ENCODE measurements around the gene GRM4. TPM values are rescaled to one million over a fixed set of nuclear protein-coding genes. Genes with fewer than 3 reads are reported as not detected.

GRM4 gene
- total and polyA plus RNA-seq, 10 of the 15 experiments (the other 5 are each of a cell fraction or from before 2014, with no cell fraction given): 0.01 to 0.31 (median 0.05) TPM; not detected in 2

DNA sequence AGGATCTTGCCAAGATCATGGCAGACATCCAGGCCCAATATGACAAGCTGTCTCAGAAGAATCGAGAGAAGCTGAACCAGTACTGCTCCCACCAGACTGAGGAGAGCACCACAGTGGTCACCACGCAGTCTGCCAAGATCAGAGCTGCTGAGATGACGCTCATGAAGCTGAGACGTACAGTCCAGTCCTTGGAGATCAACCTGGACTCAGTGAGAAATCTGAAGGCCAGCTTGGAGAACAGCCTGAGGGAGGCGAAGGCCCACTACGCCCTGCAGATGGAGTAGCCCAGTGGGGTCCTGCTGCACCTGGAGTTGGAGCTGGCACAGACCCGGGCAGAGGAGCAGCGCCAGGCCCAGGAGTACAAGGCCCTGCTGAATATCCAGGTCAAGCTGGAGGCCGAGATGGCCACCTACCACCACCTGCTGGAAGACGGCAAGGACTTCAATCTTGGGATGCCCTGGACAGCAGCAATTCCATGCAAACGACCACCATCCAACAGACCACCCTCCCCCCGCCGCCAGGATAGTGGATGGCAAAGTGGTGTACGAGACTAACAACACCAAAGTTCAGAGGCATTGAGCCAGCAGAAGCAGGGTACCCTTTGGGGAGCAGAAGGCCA lies 44.7 kb upstream of the GRM4 start:
- ChIA-PET SMC1A (ENCODE audit: uncharacterized antibody, unreplicated experiment) (interaction anchor here (0.7 to 0.9 kb wide), 2 partner anchors 18 to 22 kb away, joined by 3 to 4 read pairs; no protein-coding TSS in a partner anchor), RAD21 (ENCODE audit: unreplicated experiment) (interaction anchor here (0.9 to 1.5 kb wide), 2 partner anchors 27 to 224 kb away, joined by 3 read pairs; no protein-coding TSS in a partner anchor), POLR2A (no interaction called here), CTCF (interaction anchor here (0.7 to 2.8 kb wide), 3 partner anchors 27 to 456 kb away, joined by 3 to 14 read pairs (median 3); no protein-coding TSS in a partner anchor)
- Histone ChIP-seq H3K27me3 (replicated peaks in 1 of 2; ENCODE audit: control insufficient read depth in 2 of 2, insufficient read depth in 2 of 2, low read length in 1 of 2) (no peaks in the 10 kb centered on the region), H3K4me1 (ENCODE audit: control insufficient read depth, insufficient read depth, low read length) (no peaks in the 10 kb centered on the region), H3K9ac (ENCODE audit: control insufficient read depth, insufficient read depth, low read length) (no peak overlapping the region), H3K79me2 (ENCODE audit: control insufficient read depth, insufficient read depth, low read length) (no peaks in the 10 kb centered on the region), H2AFZ (ENCODE audit: control insufficient read depth, low read depth, low read length) (peak overlapping the region; percentile 15), H3K4me3 (no peak overlapping the region), H4K20me1 (ENCODE audit: control insufficient read depth, insufficient read depth) (no peaks in the 10 kb centered on the region), H3K4me2 (ENCODE audit: control insufficient read depth, insufficient read depth) (no peak overlapping the region), H3K36me3 (ENCODE audit: control insufficient read depth in 2 of 2, insufficient read depth in 2 of 2, low read length in 1 of 2) (no peaks in the 10 kb centered on the region), H3K27ac (ENCODE audit: control insufficient read depth, insufficient read depth) (no peak overlapping the region), H3K9me3 (replicated peaks; ENCODE audit: control insufficient read depth, insufficient read depth, low read length) (no peaks in the 10 kb centered on the region)
- 84% methylated on average over 14 of the region's 14 CpGs for WGBS (ENCODE audit: insufficient coverage, insufficient replicate concordance, low lambda C conversion rate, missing lambda C conversion rate)
- ATAC-seq (no peak), DNase-seq (ENCODE audit: low read depth, low spot score) (no peak), FAIRE-seq (no peak)
- intact Hi-C loops (cut with micrococcal nuclease; ENCODE audit: unreplicated experiment) (no loop called here), in situ Hi-C loops (cut with MboI) (no loop called here)
- no TSS peak for BruUV-seq (replicated peaks)
- TF ChIP-seq ETV6 (conservative IDR thresholded peaks at IDR 0.05 in 1 of 2, IDR thresholded peaks at IDR 0.05 in 1 of 2; ENCODE audit: borderline replicate concordance in 1 of 2, low read depth in 1 of 2): no peak
- no peak for TF ChIP-seq HDAC6 (IDR thresholded peaks at IDR 0.05; ENCODE audit: unreplicated experiment)
- TF ChIP-seq NR2F1 (conservative IDR thresholded peaks at IDR 0.05): no peak
- no peak for TF ChIP-seq CBX5 (IDR thresholded peaks at IDR 0.05; ENCODE audit: low read depth)
- no peak for TF ChIP-seq ZZZ3 (IDR thresholded peaks at IDR 0.05; ENCODE audit: control insufficient read depth, insufficient read length, low read depth)
- TF ChIP-seq, protein P1, sequence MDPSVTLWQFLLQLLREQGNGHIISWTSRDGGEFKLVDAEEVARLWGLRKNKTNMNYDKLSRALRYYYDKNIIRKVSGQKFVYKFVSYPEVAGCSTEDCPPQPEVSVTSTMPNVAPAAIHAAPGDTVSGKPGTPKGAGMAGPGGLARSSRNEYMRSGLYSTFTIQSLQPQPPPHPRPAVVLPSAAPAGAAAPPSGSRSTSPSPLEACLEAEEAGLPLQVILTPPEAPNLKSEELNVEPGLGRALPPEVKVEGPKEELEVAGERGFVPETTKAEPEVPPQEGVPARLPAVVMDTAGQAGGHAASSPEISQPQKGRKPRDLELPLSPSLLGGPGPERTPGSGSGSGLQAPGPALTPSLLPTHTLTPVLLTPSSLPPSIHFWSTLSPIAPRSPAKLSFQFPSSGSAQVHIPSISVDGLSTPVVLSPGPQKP (IDR thresholded peaks at IDR 0.05; ENCODE audit: low read depth, low read length): no peak
- no peak for TF ChIP-seq RELA (IDR thresholded peaks at IDR 0.05; ENCODE audit: borderline replicate concordance, partially characterized antibody)
- no peak for TF ChIP-seq YY1 (IDR thresholded peaks at IDR 0.05; ENCODE audit: low read depth, low read length)
- no peak for TF ChIP-seq MEF2A (IDR thresholded peaks at IDR 0.05; ENCODE audit: insufficient read depth, low read depth, low read length)
- TF ChIP-seq BCL11A (IDR thresholded peaks at IDR 0.05; ENCODE audit: low read depth, low read length): no peak
- TF ChIP-seq FOXK2 (IDR thresholded peaks at IDR 0.05): no peak
- TF ChIP-seq NBN (IDR thresholded peaks at IDR 0.05): no peak
- no peak for TF ChIP-seq SMC3 (IDR thresholded peaks at IDR 0.05; ENCODE audit: borderline replicate concordance, low read length)
- no peak for TF ChIP-seq SREBF2 (IDR thresholded peaks at IDR 0.05; ENCODE audit: low read length)

Measured in GM12878 (cell line).